ENCODE measurements around the gene SKOR2.

SKOR2 gene

GRCh38 chr18:47263430-47264307, 12.2 kb upstream of the SKOR2 start:
- Histone ChIP-seq H3K27ac (ENCODE audit: insufficient read depth in 1 of 2, low read depth in 1 of 2, low read length in 2 of 2, poor library complexity in 1 of 2, severe bottlenecking in 2 of 2) (no peak overlapping the region), H3K9me3 (ENCODE audit: control extremely low read depth in 1 of 5, control insufficient read depth in 4 of 5, insufficient read depth in 2 of 5, low read depth in 1 of 5, low read length in 4 of 5) (peaks cover 0 to 10% (median 3%) of the 10 kb centered on the region in 5 experiments), H3K27me3 (replicated peaks in 2 of 5; ENCODE audit: control insufficient read depth in 4 of 5, insufficient read depth in 5 of 5, low read length in 4 of 5) (peaks cover 4 to 91% (median 52%) of the 10 kb centered on the region in 5 experiments), H3K36me3 (ENCODE audit: control insufficient read depth in 4 of 4, insufficient read depth in 4 of 4, low read length in 3 of 4) (no peaks in the 10 kb centered on the region), H3K4me1 (ENCODE audit: control extremely low read depth in 1 of 4, control insufficient read depth in 4 of 4, insufficient read depth in 4 of 4, low read length in 3 of 4) (no peaks in the 10 kb centered on the region), H3K4me3 (ENCODE audit: control insufficient read depth in 1 of 7, extremely low read depth in 1 of 7, insufficient read depth in 4 of 7, low read depth in 2 of 7, low read length in 6 of 7) (no peak overlapping the region)
- CTCF ChIA-PET: no interaction called here
- 4% methylated on average over 66 of the region's 69 CpGs for WGBS (ENCODE audit: insufficient coverage)
- DNase-seq: no peak
- POLR2A ChIA-PET: no interaction called here

- peaks cover 4 to 92% (median 56%) of the 10 kb centered on the region in 5 experiments for H3K27me3 ChIP-seq (replicated peaks in 2 of 5; ENCODE audit: control insufficient read depth in 4 of 5, insufficient read depth in 5 of 5, low read length in 4 of 5)
- CTCF ChIA-PET: no interaction called here
These were observed 11.6 kb upstream of the SKOR2 start for GRCh38 chr18:47263150-47263429.

GRCh38 chr18:47262301-47263149, 11.1 kb upstream of the SKOR2 start:
- Histone ChIP-seq H3K4me3 (ENCODE audit: control insufficient read depth in 1 of 7, extremely low read depth in 1 of 7, insufficient read depth in 4 of 7, low read depth in 2 of 7, low read length in 6 of 7) (no peak overlapping the region), H3K9me3 (ENCODE audit: control extremely low read depth in 1 of 5, control insufficient read depth in 4 of 5, insufficient read depth in 2 of 5, low read depth in 1 of 5, low read length in 4 of 5) (peaks cover 0 to 10% (median 3%) of the 10 kb centered on the region in 5 experiments), H3K27me3 (replicated peaks in 2 of 5; ENCODE audit: control insufficient read depth in 4 of 5, insufficient read depth in 5 of 5, low read length in 4 of 5) (peaks cover 4 to 94% (median 56%) of the 10 kb centered on the region in 5 experiments), H3K4me1 (ENCODE audit: control extremely low read depth in 1 of 4, control insufficient read depth in 4 of 4, insufficient read depth in 4 of 4, low read length in 3 of 4) (no peaks in the 10 kb centered on the region), H3K27ac (ENCODE audit: insufficient read depth in 1 of 2, low read depth in 1 of 2, low read length in 2 of 2, poor library complexity in 1 of 2, severe bottlenecking in 2 of 2) (no peak overlapping the region), H3K36me3 (ENCODE audit: control insufficient read depth in 4 of 4, insufficient read depth in 4 of 4, low read length in 3 of 4) (no peaks in the 10 kb centered on the region)
- ChIA-PET POLR2A (no interaction called here), CTCF (no interaction called here)
- no peak for DNase-seq
- WGBS (ENCODE audit: insufficient coverage): 7% methylated on average over 26 of the region's 38 CpGs

More at GRCh38 chr18:47263150-47263429, 11.6 kb upstream of the SKOR2 start:
- Histone ChIP-seq H3K4me3 (ENCODE audit: control insufficient read depth in 1 of 7, extremely low read depth in 1 of 7, insufficient read depth in 4 of 7, low read depth in 2 of 7, low read length in 6 of 7) (no peak overlapping the region), H3K27ac (ENCODE audit: insufficient read depth in 1 of 2, low read depth in 1 of 2, low read length in 2 of 2, poor library complexity in 1 of 2, severe bottlenecking in 2 of 2) (no peak overlapping the region), H3K9me3 (ENCODE audit: control extremely low read depth in 1 of 5, control insufficient read depth in 4 of 5, insufficient read depth in 2 of 5, low read depth in 1 of 5, low read length in 4 of 5) (peaks cover 0 to 10% (median 3%) of the 10 kb centered on the region in 5 experiments), H3K36me3 (ENCODE audit: control insufficient read depth in 4 of 4, insufficient read depth in 4 of 4, low read length in 3 of 4) (no peaks in the 10 kb centered on the region), H3K4me1 (ENCODE audit: control extremely low read depth in 1 of 4, control insufficient read depth in 4 of 4, insufficient read depth in 4 of 4, low read length in 3 of 4) (no peaks in the 10 kb centered on the region)
- no peak for DNase-seq
- 4% methylated on average over 13 of the region's 16 CpGs for WGBS (ENCODE audit: insufficient coverage)
- POLR2A ChIA-PET: no interaction called here

GRCh38 chr18:47261902-47262300, 10.4 kb upstream of the SKOR2 start:
- H3K36me3 ChIP-seq (ENCODE audit: control insufficient read depth in 4 of 4, insufficient read depth in 4 of 4, low read length in 3 of 4): no peaks in the 10 kb centered on the region
- H3K9me3 ChIP-seq (ENCODE audit: control extremely low read depth in 1 of 5, control insufficient read depth in 4 of 5, insufficient read depth in 2 of 5, low read depth in 1 of 5, low read length in 4 of 5): peaks cover 0 to 10% (median 3%) of the 10 kb centered on the region in 5 experiments
- DNase-seq: no peak
- H3K27me3 ChIP-seq (replicated peaks in 2 of 5; ENCODE audit: control insufficient read depth in 4 of 5, insufficient read depth in 5 of 5, low read length in 4 of 5): peaks cover 4 to 95% (median 54%) of the 10 kb centered on the region in 5 experiments
- POLR2A ChIA-PET: no interaction called here
- H3K4me3 ChIP-seq (ENCODE audit: control insufficient read depth in 1 of 7, extremely low read depth in 1 of 7, insufficient read depth in 4 of 7, low read depth in 2 of 7, low read length in 6 of 7): no peak overlapping the region
- CTCF ChIA-PET: no interaction called here
- 3% methylated on average over 13 of the region's 19 CpGs for WGBS (ENCODE audit: insufficient coverage)
- no peaks in the 10 kb centered on the region for H3K4me1 ChIP-seq (ENCODE audit: control extremely low read depth in 1 of 4, control insufficient read depth in 4 of 4, insufficient read depth in 4 of 4, low read length in 3 of 4)
- H3K27ac ChIP-seq (ENCODE audit: insufficient read depth in 1 of 2, low read depth in 1 of 2, low read length in 2 of 2, poor library complexity in 1 of 2, severe bottlenecking in 2 of 2): no peak overlapping the region

- no peak overlapping the region for H3K4me3 ChIP-seq (ENCODE audit: control insufficient read depth in 1 of 7, extremely low read depth in 1 of 7, insufficient read depth in 4 of 7, low read depth in 2 of 7, low read length in 6 of 7)
- DNase-seq: no peak
- no peaks in the 10 kb centered on the region for H3K4me1 ChIP-seq (ENCODE audit: control extremely low read depth in 1 of 4, control insufficient read depth in 4 of 4, insufficient read depth in 4 of 4, low read length in 3 of 4)
- peaks cover 0 to 11% (median 3%) of the 10 kb centered on the region in 5 experiments for H3K9me3 ChIP-seq (ENCODE audit: control extremely low read depth in 1 of 5, control insufficient read depth in 4 of 5, insufficient read depth in 2 of 5, low read depth in 1 of 5, low read length in 4 of 5)
- H3K36me3 ChIP-seq (ENCODE audit: control insufficient read depth in 4 of 4, insufficient read depth in 4 of 4, low read length in 3 of 4): no peaks in the 10 kb centered on the region
- H3K27ac ChIP-seq (ENCODE audit: insufficient read depth in 1 of 2, low read depth in 1 of 2, low read length in 2 of 2, poor library complexity in 1 of 2, severe bottlenecking in 2 of 2): no peak overlapping the region
- WGBS (ENCODE audit: insufficient coverage): 10% methylated on average over 47 of the region's 64 CpGs
- CTCF ChIA-PET: no interaction called here
- H3K27me3 ChIP-seq (replicated peaks in 2 of 5; ENCODE audit: control insufficient read depth in 4 of 5, insufficient read depth in 5 of 5, low read length in 4 of 5): peaks cover 7 to 96% (median 54%) of the 10 kb centered on the region in 5 experiments
- POLR2A ChIA-PET: no interaction called here
These were observed 9.7 kb upstream of the SKOR2 start for GRCh38 chr18:47260924-47261701.

DNA sequence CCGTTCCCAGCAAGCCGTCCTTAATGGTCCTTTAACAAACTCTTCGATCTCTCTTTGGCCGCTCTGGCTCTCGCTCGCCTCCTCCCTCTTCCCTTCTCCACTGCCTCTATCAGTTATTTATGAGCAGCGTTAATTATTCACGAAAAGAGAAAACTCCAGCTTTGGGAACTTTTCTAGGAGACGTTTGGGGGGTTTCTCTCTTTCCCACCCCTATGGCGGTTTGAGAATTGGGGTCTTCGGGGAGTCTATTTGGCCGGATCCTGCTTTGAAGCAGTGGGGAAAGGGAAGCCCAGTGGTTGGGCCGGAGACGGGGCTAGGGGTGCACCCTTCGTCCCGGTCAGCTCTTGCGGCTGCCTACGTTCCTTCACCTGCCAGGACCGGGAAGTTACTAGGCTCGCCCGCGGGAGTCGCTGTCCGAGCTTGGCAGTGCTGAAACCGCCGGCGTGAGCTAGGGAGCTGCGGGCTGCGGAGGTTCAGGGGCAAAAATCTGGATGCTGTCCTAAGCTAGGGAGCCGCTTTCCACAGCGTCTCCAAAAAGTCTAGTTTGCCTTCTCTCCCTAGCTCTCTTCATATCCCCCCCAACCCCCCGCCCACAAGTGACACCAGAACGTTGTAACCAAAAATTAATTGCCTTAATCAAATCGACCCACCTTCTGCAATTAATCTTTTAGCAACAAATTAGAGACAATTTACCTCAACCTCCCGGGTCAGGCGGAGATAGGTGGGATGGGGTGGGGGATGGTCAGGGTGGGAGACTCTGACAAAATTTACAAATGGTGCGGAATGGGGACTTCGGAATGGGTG, 8.9 kb upstream of the SKOR2 start:
- peaks cover 0 to 12% (median 3%) of the 10 kb centered on the region in 5 experiments for H3K9me3 ChIP-seq (ENCODE audit: control extremely low read depth in 1 of 5, control insufficient read depth in 4 of 5, insufficient read depth in 2 of 5, low read depth in 1 of 5, low read length in 4 of 5)
- CTCF ChIA-PET: no interaction called here
- 8% methylated on average over 23 of the region's 38 CpGs for WGBS (ENCODE audit: insufficient coverage)
- H3K27me3 ChIP-seq (replicated peaks in 2 of 5; ENCODE audit: control insufficient read depth in 4 of 5, insufficient read depth in 5 of 5, low read length in 4 of 5): peaks cover 4 to 96% (median 49%) of the 10 kb centered on the region in 5 experiments
- no peak overlapping the region for H3K27ac ChIP-seq (ENCODE audit: insufficient read depth in 1 of 2, low read depth in 1 of 2, low read length in 2 of 2, poor library complexity in 1 of 2, severe bottlenecking in 2 of 2)
- no peak overlapping the region for H3K4me3 ChIP-seq (ENCODE audit: control insufficient read depth in 1 of 7, extremely low read depth in 1 of 7, insufficient read depth in 4 of 7, low read depth in 2 of 7, low read length in 6 of 7)
- DNase-seq: peak; percentile 21 to 74 (median 65)
- H3K4me1 ChIP-seq (ENCODE audit: control extremely low read depth in 1 of 4, control insufficient read depth in 4 of 4, insufficient read depth in 4 of 4, low read length in 3 of 4): no peaks in the 10 kb centered on the region
- POLR2A ChIA-PET: no interaction called here
- H3K36me3 ChIP-seq (ENCODE audit: control insufficient read depth in 4 of 4, insufficient read depth in 4 of 4, low read length in 3 of 4): no peaks in the 10 kb centered on the region
